ENCODE measurements around the gene PNLIPRP3.

GRCh38 chr10:116489460-116489859 lies 61.8 kb downstream of the PNLIPRP3 start:
- TF ChIP-seq CTCF (IDR thresholded peaks at IDR 0.05) (no peak), POLR2A (IDR thresholded peaks at IDR 0.05) (no peak)

All from adrenal gland (tissue), 5 donors.